ENCODE measurements around the gene RXRA.

DNA sequence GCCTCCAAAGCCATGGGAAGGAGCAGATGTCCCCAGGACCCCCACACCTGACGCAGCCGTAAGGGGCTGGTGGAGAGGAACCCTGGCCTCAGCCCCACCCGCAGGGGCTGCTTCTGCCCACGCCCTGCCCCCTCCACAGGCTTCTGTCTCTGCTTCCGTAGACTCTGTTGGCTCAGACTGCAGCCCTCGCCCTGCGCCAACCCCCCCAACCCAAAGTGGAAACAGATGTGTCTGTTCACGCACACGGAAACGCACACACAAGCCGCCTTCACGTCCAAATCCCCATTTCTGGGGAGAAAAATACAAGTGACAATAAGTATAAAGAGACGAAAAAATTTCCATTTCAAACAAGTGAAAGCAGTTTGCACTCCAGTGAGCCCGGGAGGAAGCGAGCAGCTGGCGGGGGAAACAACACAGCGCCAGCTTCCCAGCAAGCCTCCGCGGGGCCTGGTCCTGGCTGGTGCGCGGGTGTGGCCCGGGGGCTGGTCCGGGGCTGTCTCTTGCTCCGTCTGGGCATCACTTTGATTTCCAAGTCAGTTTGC is 32.6 kb upstream of the RXRA start:
- TF ChIP-seq SUZ12 (IDR thresholded peaks at IDR 0.05) (no peak), HDGF (IDR thresholded peaks at IDR 0.05; ENCODE audit: borderline replicate concordance) (no peak), FOXK2 (IDR thresholded peaks at IDR 0.05) (no peak), BHLHE40 (IDR thresholded peaks at IDR 0.05; ENCODE audit: borderline replicate concordance) (no peak), FOXM1 (IDR thresholded peaks at IDR 0.05; ENCODE audit: borderline replicate concordance) (no peak), LEF1 (IDR thresholded peaks at IDR 0.05; ENCODE audit: borderline replicate concordance) (no peak), SP1 (IDR thresholded peaks at IDR 0.05) (no peak), TARDBP (IDR thresholded peaks at IDR 0.05) (no peak), ARNT (IDR thresholded peaks at IDR 0.05) (no peak), L3MBTL2 (conservative IDR thresholded peaks at IDR 0.05) (no peak), FOXA1 (IDR thresholded peaks at IDR 0.05) (no peak), NFRKB (IDR thresholded peaks at IDR 0.05) (no peak)
- TF ChIP-seq, protein P1, sequence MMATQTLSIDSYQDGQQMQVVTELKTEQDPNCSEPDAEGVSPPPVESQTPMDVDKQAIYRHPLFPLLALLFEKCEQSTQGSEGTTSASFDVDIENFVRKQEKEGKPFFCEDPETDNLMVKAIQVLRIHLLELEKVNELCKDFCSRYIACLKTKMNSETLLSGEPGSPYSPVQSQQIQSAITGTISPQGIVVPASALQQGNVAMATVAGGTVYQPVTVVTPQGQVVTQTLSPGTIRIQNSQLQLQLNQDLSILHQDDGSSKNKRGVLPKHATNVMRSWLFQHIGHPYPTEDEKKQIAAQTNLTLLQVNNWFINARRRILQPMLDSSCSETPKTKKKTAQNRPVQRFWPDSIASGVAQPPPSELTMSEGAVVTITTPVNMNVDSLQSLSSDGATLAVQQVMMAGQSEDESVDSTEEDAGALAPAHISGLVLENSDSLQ (IDR thresholded peaks at IDR 0.05): no peak
